Measurements from ENCODE around the gene SNAP29.

The SNAP29 gene

DNA sequence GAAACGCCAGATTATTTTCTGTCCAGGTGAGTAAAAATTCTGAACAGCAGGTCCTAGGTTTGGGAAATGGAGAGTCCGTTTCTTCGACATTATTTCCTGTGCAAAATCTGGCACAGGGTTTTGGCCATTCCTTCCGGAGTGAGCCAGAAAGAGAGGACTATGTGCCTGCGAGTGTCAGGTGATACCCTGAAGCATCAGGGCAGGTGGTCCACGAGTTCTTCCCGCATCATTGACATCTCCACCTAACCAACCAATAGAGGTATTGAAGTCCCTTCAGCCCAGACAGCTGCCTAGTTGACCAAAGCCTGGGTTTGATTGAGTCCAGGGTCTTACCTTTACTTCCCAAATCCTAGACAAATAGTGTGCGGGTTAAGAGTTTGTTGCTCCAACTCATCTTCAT is 808 bp downstream of the SNAP29 start:
- H3K27ac ChIP-seq (ENCODE audit: low read length): no peak overlapping the region
- TF ChIP-seq EZH2phosphoT487 (IDR thresholded peaks at IDR 0.05; ENCODE audit: low read length): no peak
- TF ChIP-seq, protein P1, sequence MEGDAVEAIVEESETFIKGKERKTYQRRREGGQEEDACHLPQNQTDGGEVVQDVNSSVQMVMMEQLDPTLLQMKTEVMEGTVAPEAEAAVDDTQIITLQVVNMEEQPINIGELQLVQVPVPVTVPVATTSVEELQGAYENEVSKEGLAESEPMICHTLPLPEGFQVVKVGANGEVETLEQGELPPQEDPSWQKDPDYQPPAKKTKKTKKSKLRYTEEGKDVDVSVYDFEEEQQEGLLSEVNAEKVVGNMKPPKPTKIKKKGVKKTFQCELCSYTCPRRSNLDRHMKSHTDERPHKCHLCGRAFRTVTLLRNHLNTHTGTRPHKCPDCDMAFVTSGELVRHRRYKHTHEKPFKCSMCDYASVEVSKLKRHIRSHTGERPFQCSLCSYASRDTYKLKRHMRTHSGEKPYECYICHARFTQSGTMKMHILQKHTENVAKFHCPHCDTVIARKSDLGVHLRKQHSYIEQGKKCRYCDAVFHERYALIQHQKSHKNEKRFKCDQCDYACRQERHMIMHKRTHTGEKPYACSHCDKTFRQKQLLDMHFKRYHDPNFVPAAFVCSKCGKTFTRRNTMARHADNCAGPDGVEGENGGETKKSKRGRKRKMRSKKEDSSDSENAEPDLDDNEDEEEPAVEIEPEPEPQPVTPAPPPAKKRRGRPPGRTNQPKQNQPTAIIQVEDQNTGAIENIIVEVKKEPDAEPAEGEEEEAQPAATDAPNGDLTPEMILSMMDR (IDR thresholded peaks at IDR 0.05; ENCODE audit: low read length): no peak
- no peak for TF ChIP-seq EZH2 (optimal IDR thresholded peaks at IDR 0.05; ENCODE audit: low read depth, low read length)
- no peaks in the 10 kb centered on the region for H3K36me3 ChIP-seq (replicated peaks; ENCODE audit: insufficient read depth, low read length)
- DNase-seq: peak; percentile 19
- H3K27me3 ChIP-seq (replicated peaks; ENCODE audit: insufficient read depth, low read length): no peaks in the 10 kb centered on the region
- H3K4me2 ChIP-seq (ENCODE audit: low read depth, low read length): peak overlapping the region; percentile 78
- peak overlapping the region; percentile 99 for H2AFZ ChIP-seq (ENCODE audit: low read length)
- H3K9ac ChIP-seq (ENCODE audit: low read length): peak overlapping the region; percentile 88
- peaks cover 69% of the 10 kb centered on the region for H3K79me2 ChIP-seq (ENCODE audit: low read length)
- H3K9me3 ChIP-seq (replicated peaks; ENCODE audit: insufficient read depth, low read length): no peaks in the 10 kb centered on the region
- peak overlapping the region; percentile 100 for H3K4me3 ChIP-seq (ENCODE audit: low read length)
- H3K4me1 ChIP-seq (ENCODE audit: low read length): peaks cover 16% of the 10 kb centered on the region
- H3F3A ChIP-seq (ENCODE audit: insufficient read depth, low read length): no peaks in the 10 kb centered on the region; the same call in 1 of the 2 replicates
- H4K20me1 ChIP-seq (ENCODE audit: insufficient read depth, low read length): peaks cover 10% of the 10 kb centered on the region; the same call in 1 of the 2 replicates
- H3K9me2 ChIP-seq (replicated peaks; ENCODE audit: insufficient read depth, low read length): no peaks in the 10 kb centered on the region

DNA sequence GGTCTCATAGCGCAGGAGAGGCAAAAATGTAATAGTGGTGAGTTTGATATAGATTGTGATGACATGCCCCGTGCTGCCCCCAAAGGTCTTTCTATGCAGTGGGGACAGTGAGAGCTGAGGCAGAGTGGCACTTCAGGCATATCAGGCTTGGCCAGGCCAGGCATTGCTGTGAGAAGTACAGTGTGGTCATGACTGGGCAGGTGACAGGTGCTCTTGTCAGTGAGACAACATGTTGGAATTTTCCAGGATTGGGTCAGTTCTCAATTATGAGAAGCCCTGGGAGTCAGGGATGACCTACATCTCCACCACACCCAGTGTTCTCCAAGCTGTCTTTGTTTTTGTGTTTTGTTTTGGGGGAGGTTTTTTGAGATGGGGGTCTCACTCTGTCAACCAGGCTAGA is 3.7 kb downstream of the SNAP29 start:
- TF ChIP-seq EZH2 (optimal IDR thresholded peaks at IDR 0.05; ENCODE audit: low read depth, low read length) (no peak), EZH2phosphoT487 (IDR thresholded peaks at IDR 0.05; ENCODE audit: low read length) (no peak)
- TF ChIP-seq, protein P1 (IDR thresholded peaks at IDR 0.05; ENCODE audit: low read length): no peak
- no peaks in the 10 kb centered on the region for H3K9me3 ChIP-seq (replicated peaks; ENCODE audit: insufficient read depth, low read length)
- H3K4me3 ChIP-seq (ENCODE audit: low read length): no peak overlapping the region
- DNase-seq: no peak
- peaks cover 11% of the 10 kb centered on the region; the same call in 1 of the 2 replicates for H3F3A ChIP-seq (ENCODE audit: insufficient read depth, low read length)
- peaks cover 24% of the 10 kb centered on the region for H3K4me1 ChIP-seq (ENCODE audit: low read length)
- H3K27me3 ChIP-seq (replicated peaks; ENCODE audit: insufficient read depth, low read length): no peaks in the 10 kb centered on the region
- H4K20me1 ChIP-seq (ENCODE audit: insufficient read depth, low read length): no peaks in the 10 kb centered on the region
- peaks cover 61% of the 10 kb centered on the region for H3K79me2 ChIP-seq (ENCODE audit: low read length)
- H2AFZ ChIP-seq (ENCODE audit: low read length): no peak overlapping the region
- no peaks in the 10 kb centered on the region for H3K9me2 ChIP-seq (replicated peaks; ENCODE audit: insufficient read depth, low read length)
- H3K9ac ChIP-seq (ENCODE audit: low read length): no peak overlapping the region
- no peak overlapping the region for H3K27ac ChIP-seq (ENCODE audit: low read length)
- H3K36me3 ChIP-seq (replicated peaks; ENCODE audit: insufficient read depth, low read length): no peaks in the 10 kb centered on the region
- H3K4me2 ChIP-seq (ENCODE audit: low read depth, low read length): no peak overlapping the region

DNA sequence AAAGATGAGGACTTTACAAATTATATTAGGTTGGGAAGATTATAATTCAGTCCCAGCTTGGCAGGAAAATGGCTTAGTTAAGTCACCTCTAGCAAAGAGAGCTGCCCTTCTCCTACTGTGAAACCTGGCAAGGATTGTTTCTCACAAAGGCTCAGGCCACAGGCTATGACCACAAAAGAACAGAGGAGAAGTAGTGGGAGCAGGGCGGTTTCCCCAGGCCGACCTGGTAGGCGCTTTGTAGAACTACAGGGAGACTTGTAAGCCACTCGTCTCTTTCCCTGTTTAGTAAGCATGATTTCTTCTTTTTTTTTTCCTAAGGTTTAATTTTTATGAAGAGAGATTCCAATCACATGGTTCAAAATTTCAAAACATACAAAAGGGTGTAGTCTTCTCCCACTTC is 4.6 kb downstream of the SNAP29 start:
- Histone ChIP-seq H3K36me3 (replicated peaks; ENCODE audit: insufficient read depth, low read length) (no peaks in the 10 kb centered on the region), H3K9ac (ENCODE audit: low read length) (no peak overlapping the region), H3K4me3 (ENCODE audit: low read length) (no peak overlapping the region), H3K9me3 (replicated peaks; ENCODE audit: insufficient read depth, low read length) (no peaks in the 10 kb centered on the region), H3K79me2 (ENCODE audit: low read length) (peaks cover 60% of the 10 kb centered on the region), H3K4me1 (ENCODE audit: low read length) (peaks cover 31% of the 10 kb centered on the region), H3K4me2 (ENCODE audit: low read depth, low read length) (no peak overlapping the region), H3K27ac (ENCODE audit: low read length) (no peak overlapping the region), H2AFZ (ENCODE audit: low read length) (no peak overlapping the region), H3K9me2 (replicated peaks; ENCODE audit: insufficient read depth, low read length) (no peaks in the 10 kb centered on the region), H4K20me1 (ENCODE audit: insufficient read depth, low read length) (no peaks in the 10 kb centered on the region), H3K27me3 (replicated peaks; ENCODE audit: insufficient read depth, low read length) (no peaks in the 10 kb centered on the region), H3F3A (ENCODE audit: insufficient read depth, low read length) (peaks cover 18% of the 10 kb centered on the region; the same call in 1 of the 2 replicates)
- DNase-seq: no peak
- TF ChIP-seq EZH2 (optimal IDR thresholded peaks at IDR 0.05; ENCODE audit: low read depth, low read length) (no peak), EZH2phosphoT487 (IDR thresholded peaks at IDR 0.05; ENCODE audit: low read length) (no peak)
- TF ChIP-seq, protein P1 (IDR thresholded peaks at IDR 0.05; ENCODE audit: low read length): no peak

All from MM.1S (cell line).